GM19239 (cell line): ENCODE results near the gene MORN5.
A peak's percentile ranks its signal among the peaks of the same experiment; 100 is the strongest.
"Not testable (repeated sequence)": the region's sequence is repeated elsewhere in the genome, so short reads cannot be mapped to it uniquely, and the experiment has no call there.

ENCODE experiments used
- DNase-seq: peaks from one replicate; pipeline ENCODE4 v3.0.0; 2011; ENCODE audit warnings: low spot score; ENCODE audit not compliant: insufficient read length
- FAIRE-seq: peaks from 2 replicates; lab custom pipeline; 2011; peaks lifted over from hg19 to GRCh38; lab: Jason Lieb, UNC

MORN5 gene

DNA sequence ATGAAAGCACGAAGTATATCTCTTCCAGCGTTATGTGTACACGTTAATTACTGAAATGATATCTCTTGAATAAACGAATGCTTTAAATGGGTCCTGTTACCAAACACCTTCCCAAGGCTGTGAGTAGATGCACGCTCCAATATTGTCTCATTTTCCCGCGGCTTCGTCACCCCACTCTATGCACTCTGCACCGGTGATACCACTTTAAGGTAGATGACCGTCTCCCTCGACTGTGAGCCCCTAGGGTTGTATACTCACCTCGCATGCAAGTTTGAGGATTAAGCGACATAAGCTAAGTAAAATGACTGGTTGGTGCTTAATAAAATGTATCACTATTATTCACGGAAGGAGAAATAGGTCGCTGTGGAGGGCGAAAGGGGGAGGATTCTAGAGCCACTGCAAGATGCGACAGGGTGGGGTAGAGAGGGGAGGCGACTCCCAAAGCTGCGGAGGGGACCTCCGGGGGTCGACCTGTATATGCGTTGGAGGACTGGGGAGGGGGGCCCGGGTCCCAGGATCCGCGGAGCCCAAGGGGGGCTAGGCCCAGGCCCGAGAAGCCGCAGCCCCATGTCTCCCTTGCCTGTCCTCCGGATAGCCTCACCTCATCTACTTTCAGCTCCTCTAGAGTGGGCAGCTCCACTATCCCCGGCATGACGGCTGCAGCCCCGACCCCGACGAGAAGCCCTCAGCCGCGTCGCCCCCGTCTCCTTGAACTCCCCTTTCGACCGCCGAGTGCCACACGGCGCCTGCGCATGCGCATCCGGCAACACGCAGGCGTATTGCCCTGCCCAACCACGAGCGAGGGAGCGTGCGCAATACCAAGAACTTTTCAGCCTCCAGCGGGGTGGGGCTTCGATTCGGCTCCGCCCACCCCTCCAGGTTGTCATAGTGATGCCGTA is at the start of gene MORN5, which contains the start of gene NDUFA8:
TSS of gene MORN5 (plus strand) at position 883 of the 899 bp plus-strand sequence. CDS start 65 bp downstream, outside the sequence.
TSS of gene NDUFA8 (minus strand) at position 754 of the 899 bp plus-strand sequence. CDS start at position 652, 102 bp downstream.
- DNase-seq: peak; percentile 96
- FAIRE-seq: peak; percentile 95

DNA sequence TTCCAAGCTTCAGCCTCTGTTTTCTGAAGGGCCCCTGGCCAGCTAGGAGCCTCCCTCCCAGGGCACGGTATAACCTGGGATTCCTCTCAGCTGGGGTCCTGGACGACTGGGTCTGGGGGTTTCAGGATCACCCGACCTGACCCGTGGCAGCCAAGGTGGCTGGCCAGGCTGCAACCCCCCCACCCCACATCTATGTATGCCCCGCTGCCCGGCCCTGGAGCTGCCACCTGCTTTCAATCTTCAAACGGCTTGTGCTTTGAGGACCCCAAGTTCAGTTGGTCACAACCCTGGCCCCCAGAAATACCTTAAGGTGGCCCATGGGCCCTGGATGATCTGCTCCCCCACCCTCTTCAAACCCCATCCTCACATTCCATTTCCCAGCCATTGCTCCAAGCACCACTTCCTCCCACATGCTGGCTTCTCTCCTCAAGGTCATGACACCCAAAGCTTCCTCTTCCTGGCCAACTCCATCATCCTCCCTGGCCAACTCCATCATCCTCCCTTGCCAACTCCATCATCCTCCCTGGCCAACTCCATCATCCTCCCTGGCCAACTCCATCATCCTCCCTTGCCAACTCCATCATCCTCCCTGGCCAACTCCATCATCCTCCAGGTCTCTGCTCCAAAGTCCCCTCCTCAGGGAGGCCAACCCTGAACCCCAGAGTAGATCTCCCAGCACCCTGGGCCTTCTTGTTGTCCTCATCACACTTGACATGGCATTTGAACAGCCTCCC is 49.4 kb upstream of the MORN5 start:
- DNase-seq (no peak), FAIRE-seq (no peak)

DNA sequence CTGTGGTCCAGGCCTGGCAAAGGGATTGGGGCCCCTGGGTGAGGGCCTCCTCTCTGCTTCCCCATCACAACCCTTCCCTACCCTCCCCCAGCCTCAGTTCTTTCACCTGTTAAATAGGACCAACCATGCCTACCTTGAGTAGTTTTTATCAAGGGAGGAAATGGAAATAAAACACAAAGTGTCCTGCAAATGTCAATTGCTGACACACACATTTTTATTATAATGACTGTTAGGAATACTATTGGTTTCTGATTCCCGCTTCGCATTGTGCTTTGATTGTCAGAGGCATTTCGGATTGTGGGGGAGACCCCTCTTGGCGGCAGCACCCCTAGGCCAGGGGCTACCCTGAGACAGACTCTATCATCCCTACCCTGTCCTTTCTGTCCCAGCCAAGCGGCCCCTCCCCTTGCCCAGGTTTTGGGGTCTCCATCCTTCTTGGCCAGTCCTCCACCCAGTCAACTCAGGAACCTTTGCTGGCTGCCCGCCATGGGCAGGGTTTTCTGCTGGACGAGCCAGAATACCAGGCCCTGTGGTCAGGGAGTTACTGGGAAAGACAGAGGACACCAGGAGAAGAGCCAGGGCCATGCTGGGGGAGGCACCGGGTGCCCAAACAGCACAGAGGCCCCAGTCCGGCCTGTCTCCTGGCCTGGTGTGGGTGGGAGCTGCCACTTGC is 48.2 kb upstream of the MORN5 start:
- DNase-seq (no peak), FAIRE-seq (no peak)

DNA sequence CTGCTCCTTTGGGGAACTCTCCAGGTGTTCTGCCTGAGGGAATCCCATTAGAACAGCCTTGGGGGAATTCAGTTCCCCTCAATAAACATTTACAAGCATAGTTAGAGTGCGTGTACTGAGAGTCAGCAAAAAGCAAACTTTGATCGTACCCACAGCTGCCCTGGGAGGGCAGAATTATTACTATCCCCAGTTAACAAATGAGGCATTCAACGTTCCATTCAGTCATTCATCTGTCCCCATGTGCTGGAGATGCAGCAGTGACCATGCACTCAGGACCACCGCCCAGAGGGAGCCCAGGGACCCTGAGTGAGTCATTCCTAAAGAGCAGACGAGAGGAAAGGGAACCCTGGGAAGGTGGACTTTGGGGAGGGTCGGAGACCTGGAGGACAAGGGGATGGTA is 47.5 kb upstream of the MORN5 start:
- DNase-seq (no peak), FAIRE-seq (no peak)

DNA sequence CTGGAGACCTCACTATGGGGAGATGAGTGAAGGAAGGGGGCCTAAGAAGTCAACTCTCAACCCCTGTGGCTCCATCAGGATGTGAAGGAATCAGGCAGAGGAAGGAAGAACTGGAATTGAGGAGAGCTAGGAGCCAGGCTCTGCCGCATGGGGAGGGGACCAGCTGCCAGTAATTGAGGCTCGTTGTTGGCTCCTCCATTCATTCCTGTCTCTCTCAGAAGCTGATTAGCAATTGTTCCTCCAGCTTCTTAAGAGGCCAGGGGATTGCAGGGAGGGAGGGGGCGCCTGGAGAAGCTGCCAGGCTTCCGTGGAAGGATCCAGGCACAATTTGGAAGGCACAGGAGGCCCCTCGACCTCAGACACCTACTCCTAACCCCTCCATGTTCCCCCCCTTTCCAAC is 46.1 kb upstream of the MORN5 start:
- FAIRE-seq (no peak), DNase-seq (no peak)

DNA sequence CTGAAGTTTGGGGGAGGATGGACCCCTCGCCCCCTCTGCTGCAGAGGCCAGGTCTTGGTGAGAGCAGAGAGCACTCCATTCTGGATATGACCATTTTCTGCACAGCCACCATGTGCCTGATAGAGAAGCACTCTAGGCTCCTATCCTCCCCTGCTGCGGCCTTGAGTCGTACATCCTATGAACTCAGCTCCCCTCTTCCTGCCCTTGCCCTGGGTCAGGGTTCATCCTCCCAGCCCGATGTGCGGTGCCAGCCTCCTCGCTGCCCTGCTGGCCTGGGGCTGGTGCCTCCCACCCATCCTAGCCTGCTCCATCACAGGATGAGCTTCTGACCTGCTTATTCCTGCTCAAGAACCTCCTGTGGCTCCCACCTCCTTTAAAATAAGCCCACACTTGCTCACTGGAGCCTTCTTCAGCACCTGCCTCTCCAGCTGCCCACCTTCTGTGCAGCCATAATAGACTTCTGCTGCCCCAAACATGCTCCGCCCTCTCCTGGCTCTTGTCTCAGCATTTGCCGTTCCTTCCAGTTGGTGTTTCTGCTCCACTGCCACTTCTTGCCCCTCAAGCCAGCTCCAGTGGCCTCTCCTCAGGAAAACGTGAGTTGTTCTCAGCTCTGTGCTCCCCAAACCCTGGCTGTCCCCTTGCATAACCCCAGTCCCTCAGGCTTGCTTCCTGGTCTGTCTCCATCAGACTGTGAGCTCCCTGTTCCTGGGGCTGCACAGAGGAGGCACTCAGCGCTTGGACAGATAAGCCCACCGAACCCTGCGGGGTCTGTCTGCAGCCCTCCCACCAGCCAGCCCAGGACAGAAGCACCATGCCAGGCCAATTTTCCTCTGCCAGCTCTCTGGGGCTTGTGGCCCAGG is 44.3 kb upstream of the MORN5 start:
- FAIRE-seq (no peak), DNase-seq (no peak)

DNA sequence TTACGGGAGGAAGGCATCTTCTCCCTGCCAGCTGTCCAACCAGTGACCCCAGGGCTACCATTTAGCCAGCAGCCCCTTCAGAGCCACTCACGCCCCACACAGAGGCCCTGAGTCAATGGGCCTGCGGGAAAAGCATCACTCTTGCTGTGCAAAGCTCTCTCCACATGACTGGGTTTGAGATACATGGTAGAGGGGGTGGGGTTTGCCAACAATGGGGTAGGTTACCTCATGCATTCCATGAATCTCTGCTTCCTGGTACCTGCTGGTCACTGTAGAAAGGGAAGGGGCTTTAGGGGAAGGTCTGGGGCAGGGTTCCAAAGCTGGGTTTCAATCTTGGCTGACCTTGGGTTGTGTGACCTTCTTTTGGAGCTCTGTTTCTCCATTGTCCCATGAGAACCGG is 43.7 kb upstream of the MORN5 start:
- no peak for DNase-seq
- no peak for FAIRE-seq

DNA sequence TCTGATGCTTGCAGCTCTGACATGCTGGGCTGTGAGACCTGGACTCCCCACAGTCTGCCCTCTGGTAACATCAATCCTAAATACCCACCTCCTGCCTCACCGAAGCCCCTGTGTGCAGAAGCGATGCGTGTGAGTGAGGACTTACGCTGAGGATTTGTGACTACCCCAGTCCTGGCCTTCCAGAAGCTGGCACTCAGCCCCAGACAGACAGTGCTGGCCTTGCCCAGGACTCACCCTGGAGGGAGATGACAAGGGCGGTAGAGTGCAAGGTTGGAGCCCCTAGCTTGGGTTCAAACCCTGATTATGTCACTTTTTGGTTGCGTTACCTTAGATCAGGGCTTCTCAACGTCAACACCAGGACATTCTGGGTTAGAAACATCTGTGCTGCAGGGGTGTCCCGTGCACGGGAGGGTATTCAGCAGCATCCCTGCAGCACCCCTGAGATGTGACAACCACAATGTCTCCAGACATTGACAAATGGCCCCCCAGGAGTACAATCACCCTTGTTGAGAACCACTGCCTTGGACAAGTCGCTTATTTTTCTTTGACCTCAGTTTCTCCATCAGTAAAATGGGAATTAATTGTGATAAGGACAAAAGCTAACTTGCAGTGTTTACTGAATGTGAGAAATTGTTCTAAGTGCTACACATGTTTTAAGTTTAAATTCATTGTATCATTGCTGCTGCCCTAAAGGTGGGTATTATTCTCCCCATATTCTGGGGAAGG is 43.1 kb upstream of the MORN5 start:
- DNase-seq (no peak), FAIRE-seq (no peak)

DNA sequence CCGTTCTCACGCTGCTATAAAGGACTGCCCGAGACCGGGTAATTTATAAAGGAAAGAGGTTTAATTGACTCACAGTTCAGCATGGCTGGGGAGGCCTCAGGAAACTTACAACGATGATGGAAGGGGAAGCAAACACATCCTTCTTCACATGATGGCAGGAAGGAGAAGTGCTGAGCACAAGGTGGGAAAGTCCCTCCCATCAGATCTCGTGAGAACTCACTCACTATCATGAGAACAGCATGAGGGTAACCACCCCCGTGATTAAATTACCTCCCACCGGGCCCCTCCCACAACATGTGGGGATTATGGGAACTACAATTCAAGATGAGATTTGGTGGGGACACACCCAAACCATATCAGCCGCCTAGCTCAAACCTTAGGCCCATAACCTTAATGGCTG is 42.5 kb upstream of the MORN5 start:
- FAIRE-seq, DNase-seq: not testable (repeated sequence)

DNA sequence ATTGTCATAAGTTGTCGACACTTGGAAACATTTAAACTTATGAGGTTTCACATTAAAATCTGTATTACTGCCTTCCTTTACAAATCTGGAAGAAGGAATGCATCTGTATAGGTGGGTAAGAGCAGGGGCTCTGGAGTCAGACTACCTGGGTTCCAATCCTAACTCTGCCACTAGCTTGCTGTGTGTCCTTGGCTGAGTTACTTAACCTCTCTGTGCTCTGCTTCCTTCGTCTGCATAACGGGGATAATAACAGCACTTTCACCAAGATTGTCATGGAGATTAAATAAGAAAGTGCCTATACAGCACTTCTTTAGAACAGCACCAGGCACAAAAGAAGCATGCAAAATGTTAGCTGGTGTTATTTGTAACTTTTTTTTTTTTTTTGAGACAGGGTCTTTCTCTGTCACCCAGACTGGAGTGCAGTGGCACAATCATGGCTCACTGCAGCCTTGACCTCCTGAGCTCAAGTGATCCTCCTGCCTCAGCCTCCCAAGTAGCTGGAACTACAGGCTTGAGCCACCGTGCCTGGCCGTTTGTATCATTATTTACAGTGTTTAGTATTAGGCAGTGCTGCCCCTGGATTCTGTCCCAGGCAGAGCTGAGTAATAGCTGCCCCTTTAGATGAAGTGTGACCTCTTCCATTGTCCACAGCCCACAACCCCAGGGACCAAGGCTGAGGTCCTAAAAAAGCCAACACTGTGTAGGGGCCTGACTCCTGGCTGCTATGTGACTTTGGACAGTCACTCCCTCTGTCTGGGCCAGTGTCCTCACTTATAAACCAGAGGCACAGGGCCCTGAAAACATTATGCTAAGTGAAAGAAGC is 41.2 kb upstream of the MORN5 start:
- DNase-seq: no peak
- no peak for FAIRE-seq

DNA sequence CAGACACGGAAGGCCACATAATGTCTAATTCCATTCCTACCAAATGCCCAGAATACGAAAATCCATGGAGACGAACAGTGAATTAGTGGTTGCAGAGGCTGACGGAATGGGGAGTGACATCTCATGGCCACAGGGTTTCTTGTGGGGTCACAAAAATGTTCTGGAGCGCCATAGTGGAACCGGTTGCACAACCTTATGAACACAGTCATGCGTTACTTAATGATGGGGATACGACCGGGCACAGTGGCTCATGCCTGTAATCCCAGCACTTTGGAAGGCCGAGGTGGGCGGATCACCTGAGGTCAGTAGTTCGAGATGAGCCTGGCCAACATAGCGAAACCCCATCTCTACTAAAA is 40.6 kb upstream of the MORN5 start:
- no peak for DNase-seq
- FAIRE-seq: no peak

DNA sequence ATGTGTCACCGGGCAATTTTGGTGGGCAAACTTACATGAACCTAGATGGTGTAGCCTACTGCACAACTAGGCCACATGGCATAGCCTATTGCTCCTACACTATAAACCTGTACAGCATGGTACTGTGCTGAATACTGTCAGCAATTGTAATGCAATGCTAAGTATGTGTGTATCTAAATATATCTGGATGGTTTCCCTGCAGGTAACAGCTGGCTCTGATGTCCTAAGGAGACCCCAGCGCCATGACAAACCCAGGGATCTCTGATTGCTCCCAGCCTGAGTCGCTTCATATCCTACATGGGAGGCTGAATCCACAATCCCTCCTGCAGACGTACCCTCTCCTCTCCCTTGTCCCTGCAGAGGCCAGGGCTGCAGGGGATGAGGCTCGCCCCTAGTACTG is 40.0 kb upstream of the MORN5 start:
- no peak for FAIRE-seq
- DNase-seq: no peak

DNA sequence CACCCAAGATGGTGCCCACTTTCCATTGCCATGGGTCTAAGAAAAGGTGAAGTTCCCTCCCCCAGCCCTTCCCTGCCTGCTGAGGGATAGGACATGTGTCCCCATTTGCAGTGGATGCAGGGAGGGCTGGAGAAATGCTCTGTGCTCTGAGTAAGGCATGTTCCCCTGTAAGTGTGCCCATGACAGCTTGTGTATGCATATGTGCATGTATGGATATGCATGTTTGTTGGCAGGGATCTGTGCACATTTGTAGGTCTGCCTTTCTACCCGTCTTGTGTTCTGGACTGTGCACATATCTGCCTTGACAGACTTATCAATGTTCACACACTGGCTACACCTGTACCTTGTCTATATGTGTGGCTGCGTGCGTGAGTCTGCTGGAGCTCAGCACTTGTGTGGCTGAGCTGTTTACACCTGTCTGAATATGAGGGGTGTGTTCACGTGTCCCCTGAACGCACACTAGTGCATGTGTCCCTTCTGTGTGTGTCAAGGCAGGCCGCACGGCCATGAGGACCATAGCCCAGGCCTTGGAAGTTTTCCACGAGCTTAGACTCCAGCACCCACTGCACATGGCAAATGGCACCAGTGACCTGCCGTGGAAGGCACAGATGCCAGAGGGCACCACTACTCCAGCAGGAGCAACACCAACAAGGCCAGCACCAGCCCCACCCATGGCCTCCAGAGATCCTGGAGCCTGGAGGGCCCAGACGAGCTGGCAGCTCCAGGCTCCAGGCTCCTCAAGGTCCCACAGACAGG is 39.2 kb upstream of the MORN5 start:
- FAIRE-seq (no peak), DNase-seq (no peak)

DNA sequence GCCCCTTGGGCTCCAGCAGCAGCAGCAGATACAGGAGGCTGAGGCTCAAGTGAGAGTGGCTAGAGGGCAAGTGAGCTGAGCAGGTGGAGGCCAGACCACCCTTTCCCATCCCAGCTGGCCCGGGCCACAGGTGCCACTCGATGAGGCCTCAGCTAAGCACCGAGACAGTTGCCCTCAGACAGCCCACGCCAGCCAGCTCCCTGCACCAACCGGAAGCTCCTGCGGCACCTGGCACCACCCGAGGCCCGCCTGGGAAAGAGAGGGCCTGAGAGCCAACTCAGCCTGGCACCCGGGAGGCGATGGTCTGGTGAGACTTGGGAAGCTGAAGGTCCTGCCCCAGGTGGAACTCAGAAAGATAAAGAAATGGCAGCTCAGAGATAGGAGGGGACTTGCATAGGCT is 38.3 kb upstream of the MORN5 start:
- FAIRE-seq (no peak), DNase-seq (no peak)

DNA sequence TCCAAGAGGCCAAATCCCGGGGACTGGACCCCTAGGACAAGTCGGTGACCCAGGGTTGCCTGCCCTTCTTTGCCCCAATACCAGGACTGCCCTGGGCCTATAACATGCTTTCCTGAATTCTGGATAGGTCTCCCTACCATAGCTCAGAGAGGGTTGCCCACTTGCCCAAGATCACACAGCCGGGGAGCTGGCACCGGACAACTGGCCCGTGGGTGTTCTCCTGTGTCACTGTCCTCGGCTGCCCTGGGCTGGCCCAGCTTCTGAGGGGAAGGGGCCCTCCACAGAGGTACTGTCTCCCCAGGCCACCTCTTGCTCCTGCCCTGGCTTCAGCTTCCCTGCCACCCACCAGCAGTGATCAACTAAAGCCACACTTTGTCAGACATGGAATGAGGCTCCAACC is 37.8 kb upstream of the MORN5 start:
- FAIRE-seq: no peak

DNA sequence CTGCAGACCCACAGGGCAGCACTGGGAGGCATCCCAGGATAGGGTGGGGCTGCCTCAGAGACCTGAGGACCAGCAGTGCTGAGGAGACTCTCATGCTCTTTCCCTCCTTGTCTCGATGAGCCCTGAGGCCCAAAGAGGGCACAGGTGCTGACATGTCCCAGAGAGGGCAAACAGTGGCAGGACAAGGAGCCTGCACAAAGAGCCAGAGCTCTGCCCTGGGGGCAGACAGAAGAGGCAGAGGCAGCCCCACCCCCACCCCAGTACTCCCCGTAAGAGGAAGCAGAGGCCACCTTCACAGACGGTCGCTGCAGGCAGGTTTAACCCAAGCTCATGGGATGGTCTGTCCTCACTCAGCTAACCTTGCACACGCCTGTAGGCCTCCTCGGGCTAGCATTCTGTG is 37.2 kb upstream of the MORN5 start:
- FAIRE-seq: no peak
- no peak for DNase-seq

More for the DNA sequence above, 37.8 kb upstream of the MORN5 start:
- DNase-seq: no peak

DNA sequence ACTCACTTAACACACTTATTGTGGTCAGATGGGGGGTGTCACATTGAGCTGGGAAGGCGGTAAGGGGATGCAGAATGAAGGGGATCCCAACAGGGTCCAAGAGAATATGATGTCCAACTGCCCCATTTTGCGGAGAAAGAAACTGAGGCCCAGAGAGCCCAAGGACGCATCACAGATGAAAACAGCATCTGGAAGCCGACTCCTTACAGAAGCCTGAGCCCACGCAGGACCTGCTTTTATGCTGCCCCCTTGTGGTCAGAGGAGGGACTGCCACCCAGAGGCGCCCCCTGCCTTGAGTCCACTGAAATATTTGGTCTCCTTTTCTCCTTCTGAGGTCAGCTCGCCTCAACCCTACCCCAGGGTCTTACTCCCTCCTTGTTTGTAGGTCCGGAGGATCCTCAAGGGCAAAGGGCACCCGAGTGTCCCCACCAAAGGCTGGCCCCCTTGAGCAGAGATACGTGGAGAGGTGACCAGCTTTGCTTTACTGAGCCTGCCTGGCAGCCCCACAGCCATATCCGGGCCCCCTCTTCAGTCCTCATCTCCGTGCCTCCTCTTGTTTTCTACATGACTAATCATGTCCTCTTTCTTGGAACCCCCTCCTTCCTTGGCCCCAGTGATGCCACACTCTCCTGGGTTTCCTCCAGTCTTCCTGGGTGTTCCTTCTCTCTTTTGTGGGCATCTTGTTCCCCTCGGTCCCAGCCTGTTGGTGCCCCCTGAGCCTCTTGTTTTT is 36.6 kb upstream of the MORN5 start:
- peak; percentile 75 for DNase-seq
- no peak for FAIRE-seq
